Ramos (cell line): ENCODE data around the gene CYTH2.

Source experiments
- in situ Hi-C: fragments of 300-500 bp; cut with MboI; formaldehyde crosslinking; loops from one replicate; pipeline ENCODE4 v1.14.3; 2022; ENCODE audit warnings: low sequenced_read_pairs; ENCODE audit not compliant: unreplicated experiment

The CYTH2 gene

GRCh38 chr19:48469289-48469881 is at the start of gene CYTH2:
TSS of gene CYTH2 (plus strand) at chr19:48469369. CDS start at chr19:48469508, 139 bp downstream.
- in situ Hi-C loops = no loop called here

- in situ Hi-C loops = no loop called here
Measured at GRCh38 chr19:48421548-48421947, 47.6 kb upstream of the CYTH2 start.

GRCh38 chr19:48424694-48425219 is 44.4 kb upstream of the CYTH2 start:
- in situ Hi-C loops = no loop called here

- in situ Hi-C loops = no loop called here
Measured at GRCh38 chr19:48428670-48429069, 40.5 kb upstream of the CYTH2 start.

GRCh38 chr19:48433337-48433736 is 35.8 kb upstream of the CYTH2 start:
- in situ Hi-C loops = no loop called here

- in situ Hi-C loops = no loop called here
Measured at GRCh38 chr19:48436586-48436985, 32.6 kb upstream of the CYTH2 start.

- in situ Hi-C loops = no loop called here
Measured at GRCh38 chr19:48441360-48442050, 27.7 kb upstream of the CYTH2 start.

GRCh38 chr19:48442116-48443035 is 26.8 kb upstream of the CYTH2 start:
- in situ Hi-C loops = no loop called here

- in situ Hi-C loops = no loop called here
Measured at GRCh38 chr19:48443256-48443655, 25.9 kb upstream of the CYTH2 start.

GRCh38 chr19:48443731-48444128 is 25.4 kb upstream of the CYTH2 start:
- in situ Hi-C loops = no loop called here

- in situ Hi-C loops = no loop called here
Measured at GRCh38 chr19:48444129-48444935, 24.8 kb upstream of the CYTH2 start.

- in situ Hi-C loops = no loop called here
Measured at GRCh38 chr19:48444936-48445200, 24.3 kb upstream of the CYTH2 start.

GRCh38 chr19:48445256-48445605 is 23.9 kb upstream of the CYTH2 start:
- in situ Hi-C loops = no loop called here

- in situ Hi-C loops = no loop called here
Measured at GRCh38 chr19:48445606-48446481, 23.3 kb upstream of the CYTH2 start, which contains the start of gene GRWD1. TSS of gene GRWD1 (plus strand) at chr19:48445983. CDS start at chr19:48446006, 23 bp downstream.

- in situ Hi-C loops = no loop called here
Measured at GRCh38 chr19:48446579-48446978, 22.6 kb upstream of the CYTH2 start.

- in situ Hi-C loops = no loop called here
Measured at GRCh38 chr19:48448563-48448962, 20.6 kb upstream of the CYTH2 start.

- in situ Hi-C loops = no loop called here
Measured at GRCh38 chr19:48450441-48450840, 18.7 kb upstream of the CYTH2 start.

GRCh38 chr19:48450863-48451262 is 18.3 kb upstream of the CYTH2 start:
- in situ Hi-C loops = no loop called here

- in situ Hi-C loops = no loop called here
Measured at GRCh38 chr19:48451624-48452023, 17.5 kb upstream of the CYTH2 start.
